DOHH2 (cell line): ENCODE measurements around the gene ESYT2.

Experiments used
- CTCF ChIP-seq: fragments of 200-600 bp; sonication (generic); IDR thresholded peaks from one replicate; pipeline ENCODE4 v1.5.1; 2014; ENCODE audit warnings: antibody characterized with exemption, mild to moderate bottlenecking, low read depth, low read length; ENCODE audit not compliant: poor library complexity, severe bottlenecking
- EZH2phosphoT487 ChIP-seq: fragments of 200-600 bp; sonication (generic); IDR thresholded peaks from 2 replicates; pipeline ENCODE4 v1.6.1; 2017; ENCODE audit warnings: borderline replicate concordance, mild to moderate bottlenecking, antibody characterized with exemption, low read length, moderate library complexity, mixed read lengths

GRCh38 chr7:158685693-158686092, 143.6 kb downstream of the ESYT2 start:
- no peak for TF ChIP-seq EZH2phosphoT487
- TF ChIP-seq CTCF, result no peak
